Measurements from ENCODE around the gene SON.
"Not testable (repeated sequence)": the region's sequence is repeated elsewhere in the genome, so short reads cannot be mapped to it uniquely, and the experiment has no call there.

SON gene, protein sequence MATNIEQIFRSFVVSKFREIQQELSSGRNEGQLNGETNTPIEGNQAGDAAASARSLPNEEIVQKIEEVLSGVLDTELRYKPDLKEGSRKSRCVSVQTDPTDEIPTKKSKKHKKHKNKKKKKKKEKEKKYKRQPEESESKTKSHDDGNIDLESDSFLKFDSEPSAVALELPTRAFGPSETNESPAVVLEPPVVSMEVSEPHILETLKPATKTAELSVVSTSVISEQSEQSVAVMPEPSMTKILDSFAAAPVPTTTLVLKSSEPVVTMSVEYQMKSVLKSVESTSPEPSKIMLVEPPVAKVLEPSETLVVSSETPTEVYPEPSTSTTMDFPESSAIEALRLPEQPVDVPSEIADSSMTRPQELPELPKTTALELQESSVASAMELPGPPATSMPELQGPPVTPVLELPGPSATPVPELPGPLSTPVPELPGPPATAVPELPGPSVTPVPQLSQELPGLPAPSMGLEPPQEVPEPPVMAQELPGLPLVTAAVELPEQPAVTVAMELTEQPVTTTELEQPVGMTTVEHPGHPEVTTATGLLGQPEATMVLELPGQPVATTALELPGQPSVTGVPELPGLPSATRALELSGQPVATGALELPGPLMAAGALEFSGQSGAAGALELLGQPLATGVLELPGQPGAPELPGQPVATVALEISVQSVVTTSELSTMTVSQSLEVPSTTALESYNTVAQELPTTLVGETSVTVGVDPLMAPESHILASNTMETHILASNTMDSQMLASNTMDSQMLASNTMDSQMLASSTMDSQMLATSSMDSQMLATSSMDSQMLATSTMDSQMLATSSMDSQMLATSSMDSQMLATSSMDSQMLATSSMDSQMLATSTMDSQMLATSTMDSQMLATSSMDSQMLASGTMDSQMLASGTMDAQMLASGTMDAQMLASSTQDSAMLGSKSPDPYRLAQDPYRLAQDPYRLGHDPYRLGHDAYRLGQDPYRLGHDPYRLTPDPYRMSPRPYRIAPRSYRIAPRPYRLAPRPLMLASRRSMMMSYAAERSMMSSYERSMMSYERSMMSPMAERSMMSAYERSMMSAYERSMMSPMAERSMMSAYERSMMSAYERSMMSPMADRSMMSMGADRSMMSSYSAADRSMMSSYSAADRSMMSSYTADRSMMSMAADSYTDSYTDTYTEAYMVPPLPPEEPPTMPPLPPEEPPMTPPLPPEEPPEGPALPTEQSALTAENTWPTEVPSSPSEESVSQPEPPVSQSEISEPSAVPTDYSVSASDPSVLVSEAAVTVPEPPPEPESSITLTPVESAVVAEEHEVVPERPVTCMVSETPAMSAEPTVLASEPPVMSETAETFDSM (N-terminal part only)

DNA sequence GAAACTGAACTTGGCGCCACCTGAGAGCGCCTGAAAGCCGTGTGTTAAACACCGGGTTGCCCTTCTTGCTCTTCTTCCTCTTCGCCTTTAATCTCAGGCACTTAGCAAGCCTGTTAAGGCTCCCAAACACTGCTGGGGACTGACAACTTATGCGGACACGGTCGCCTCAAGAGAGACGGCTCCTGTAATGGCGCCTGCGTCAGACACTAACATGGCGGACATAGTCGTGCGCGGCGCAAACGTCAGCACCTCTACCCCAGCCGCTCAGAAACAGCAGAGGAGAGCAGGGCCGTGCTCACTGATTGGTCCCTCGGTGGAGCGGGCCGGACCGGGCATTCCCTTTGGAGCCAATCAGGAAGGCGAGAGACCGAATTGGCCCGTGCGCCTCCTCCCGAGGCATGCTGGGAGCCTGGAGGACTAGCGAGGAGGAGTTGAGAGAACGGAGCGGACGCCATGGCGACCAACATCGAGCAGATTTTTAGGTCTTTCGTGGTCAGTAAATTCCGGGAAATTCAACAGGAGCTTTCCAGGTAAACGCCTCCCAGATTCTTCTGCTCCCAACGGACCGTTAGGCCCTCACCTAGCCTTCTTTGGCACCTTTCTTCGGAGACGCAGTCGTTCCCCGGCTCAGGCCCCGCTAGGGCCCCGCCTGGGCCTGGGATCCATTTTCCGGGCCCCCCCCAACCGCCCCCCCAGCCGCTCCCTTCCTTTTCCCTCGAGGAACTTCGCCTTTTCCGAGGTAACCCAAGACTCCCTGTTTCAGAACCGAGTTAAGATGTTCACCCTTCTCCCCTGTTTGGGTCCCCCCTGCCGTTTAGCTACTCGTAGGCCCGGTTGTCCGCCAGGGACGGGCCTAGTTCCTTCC lies at the start of gene SON:
TSS of gene SON (plus strand) at position 399 of the 865 bp plus-strand sequence. CDS start at position 454, 55 bp downstream.
- DNase-seq (ENCODE audit: low read depth in 2 of 2): peak; percentile 91 to 95

DNA sequence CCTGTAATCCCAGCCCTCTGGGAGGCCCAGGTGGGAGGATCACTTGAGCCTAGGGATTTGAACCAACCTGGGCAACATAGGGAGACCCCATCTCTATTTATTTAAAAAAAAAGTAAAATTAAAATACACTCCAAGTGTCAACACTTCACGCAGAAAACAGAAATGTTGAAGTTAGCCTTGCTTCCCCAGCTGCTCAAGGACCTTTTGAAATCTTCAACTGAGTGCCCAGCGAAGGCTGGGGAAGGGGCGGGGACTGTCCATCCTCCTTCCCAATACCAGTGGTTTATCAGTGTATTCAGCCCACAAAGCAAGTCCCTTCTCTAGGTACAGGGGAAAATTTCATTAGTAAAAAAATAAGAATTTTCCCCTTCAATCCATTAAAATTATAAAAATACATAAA lies 49.1 kb upstream of the SON start:
- DNase-seq (ENCODE audit: low read depth in 2 of 2): no peak

DNA sequence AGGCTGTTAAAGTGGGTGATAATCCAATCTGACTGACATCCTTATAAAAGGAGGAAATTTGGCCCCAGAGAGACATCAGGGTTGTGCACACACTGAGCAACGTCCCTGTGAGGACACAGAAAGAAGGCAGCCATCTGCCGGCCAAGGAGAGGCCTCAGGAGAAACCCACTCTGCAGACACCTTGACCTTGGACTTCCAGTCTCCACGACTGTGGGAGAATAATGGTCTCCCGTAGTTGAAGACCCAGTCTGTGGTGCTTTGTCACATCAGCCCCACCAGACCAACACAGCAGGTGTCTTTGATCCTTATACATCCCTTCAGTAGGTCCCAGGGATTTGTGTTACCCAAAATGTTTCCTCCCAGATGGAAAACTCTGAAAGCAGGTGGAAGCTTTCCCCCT lies 47.1 kb upstream of the SON start:
- no peak for DNase-seq (ENCODE audit: low read depth in 2 of 2)

DNA sequence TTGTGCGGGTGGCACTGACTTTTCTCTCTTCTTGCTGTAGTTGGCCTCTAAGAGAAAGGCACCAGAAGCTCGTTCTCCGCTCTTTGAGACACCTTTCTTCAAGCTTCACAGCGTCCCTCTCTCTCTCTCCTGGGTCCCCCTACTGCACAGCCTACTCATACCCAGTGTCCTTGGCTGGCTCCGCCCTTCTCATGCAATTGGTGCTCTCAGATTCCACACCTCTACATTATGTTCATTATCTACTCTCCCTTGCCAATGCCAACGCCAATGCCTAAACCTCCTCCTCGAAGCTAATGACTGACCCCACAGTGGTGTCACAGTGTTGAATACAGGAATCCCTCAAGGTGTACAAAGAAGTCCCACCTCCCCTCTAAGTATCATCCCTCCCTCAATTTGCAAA lies 46.5 kb upstream of the SON start:
- no peak for DNase-seq (ENCODE audit: low read depth in 2 of 2)

DNA sequence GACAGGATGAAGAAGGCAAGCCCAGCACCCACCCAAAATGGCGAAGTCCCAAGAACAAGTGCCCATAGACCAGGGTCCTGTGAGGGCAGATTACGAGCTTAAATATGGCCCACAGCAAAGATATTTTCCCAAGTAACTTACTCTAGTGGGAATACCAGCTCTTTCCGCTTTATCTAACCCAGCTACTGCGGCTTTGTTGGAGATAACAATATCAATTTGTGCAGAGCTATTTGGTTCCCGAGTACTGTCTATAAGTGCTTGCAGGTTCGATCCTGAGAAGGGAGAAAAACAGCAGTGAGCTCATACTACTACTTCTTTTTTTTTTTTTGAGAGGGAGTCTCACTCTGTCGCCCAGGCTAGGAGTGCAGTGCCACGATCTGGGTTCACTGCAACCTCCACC lies 37.0 kb upstream of the SON start:
- no peak for DNase-seq (ENCODE audit: low read depth in 2 of 2)

DNA sequence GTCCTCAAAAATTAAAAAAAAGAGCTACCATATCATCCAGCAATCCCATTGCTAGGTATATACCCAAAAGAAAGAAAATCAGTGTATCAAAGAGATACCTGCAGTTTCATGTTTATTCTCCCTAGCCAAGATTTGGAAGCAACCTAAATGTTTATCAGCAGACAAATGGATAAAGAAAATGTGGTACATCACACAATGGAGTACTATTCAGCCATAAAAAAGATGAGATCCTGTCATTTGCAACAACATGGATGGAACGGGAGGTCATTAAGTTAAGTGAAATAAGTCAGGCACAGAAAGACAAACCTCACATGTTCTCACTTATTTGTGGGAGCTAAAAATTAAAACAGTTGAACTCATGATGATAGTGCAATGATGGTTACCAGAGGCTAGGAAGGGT lies 35.8 kb upstream of the SON start:
- not testable (repeated sequence) for DNase-seq (ENCODE audit: low read depth in 2 of 2)

DNA sequence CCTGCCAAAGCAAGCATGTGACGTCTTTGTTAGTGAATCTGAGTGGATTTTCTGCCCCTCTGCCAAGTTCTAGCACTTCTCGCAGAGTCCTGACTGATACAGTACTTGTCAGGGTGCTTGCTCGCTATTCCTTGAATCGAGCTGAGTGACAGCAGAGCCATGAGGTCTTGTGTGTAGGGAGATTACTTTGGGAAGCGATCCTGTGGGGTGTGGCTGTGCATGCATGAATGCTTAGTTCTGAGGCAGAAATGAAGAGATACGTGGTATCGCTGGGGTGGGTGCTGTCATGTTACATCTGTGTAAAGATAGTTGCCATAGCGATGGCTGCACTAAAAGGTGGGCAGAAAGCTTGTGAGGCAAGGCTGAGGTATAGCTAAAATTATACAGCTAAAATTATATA lies 32.0 kb upstream of the SON start:
- DNase-seq (ENCODE audit: low read depth in 2 of 2): no peak

DNA sequence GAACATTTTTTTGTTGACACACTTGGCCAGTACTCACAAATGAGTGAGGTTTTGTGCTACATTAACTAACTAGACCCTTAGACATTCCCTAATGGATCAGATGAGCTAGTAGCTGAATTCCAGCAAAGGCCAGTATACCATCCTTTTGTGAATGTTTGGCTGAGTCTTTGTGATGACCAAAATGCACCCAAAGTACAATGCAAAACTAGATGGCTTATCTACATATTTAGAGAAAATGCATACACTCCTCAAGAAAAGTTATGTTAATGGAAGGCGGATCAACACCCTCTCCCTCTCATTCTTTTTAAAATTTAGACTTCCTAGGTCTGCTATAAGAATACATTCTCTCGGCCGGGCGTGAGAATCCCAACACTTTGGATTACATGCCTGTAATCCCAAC lies 31.2 kb upstream of the SON start:
- DNase-seq (ENCODE audit: low read depth in 2 of 2): no peak

DNA sequence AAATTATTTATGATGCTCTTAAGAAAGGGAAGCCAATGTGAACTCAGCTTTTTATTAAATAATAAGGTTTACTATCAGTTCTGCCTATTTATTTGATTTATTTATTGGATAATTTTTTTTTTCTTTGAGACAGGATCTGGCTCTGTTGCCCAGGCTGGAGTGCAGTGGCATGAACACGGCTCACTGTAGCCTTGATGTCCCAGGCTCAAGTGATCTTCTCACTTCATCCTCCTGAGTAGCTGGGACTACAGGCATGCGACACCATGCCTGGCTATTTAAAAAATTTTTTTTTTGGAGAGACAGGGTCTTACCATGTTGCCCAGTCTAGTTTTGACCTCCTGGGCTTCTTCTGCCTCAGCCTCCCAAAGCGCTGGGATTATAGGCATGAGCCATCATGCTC lies 30.4 kb upstream of the SON start:
- no peak for DNase-seq (ENCODE audit: low read depth in 2 of 2)

DNA sequence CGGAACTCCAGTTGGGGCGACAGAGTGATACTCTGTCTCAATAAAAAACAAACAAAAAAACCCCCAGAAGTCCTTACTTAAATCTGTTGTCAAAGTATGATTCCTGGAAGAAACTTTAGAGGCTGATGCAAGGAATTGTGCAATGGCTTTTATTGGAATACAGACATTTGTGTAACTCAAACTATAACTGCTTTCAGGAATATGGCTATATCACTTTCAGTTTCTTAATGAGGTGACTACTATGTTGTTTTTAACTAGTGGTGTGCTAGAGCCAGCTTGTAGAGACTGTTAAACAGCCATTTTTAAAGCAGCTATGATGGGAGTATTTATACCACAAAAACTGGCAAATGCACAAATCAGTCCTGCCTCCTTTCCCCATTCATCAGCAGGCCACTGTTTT lies 28.6 kb upstream of the SON start:
- DNase-seq (ENCODE audit: low read depth in 2 of 2): no peak

DNA sequence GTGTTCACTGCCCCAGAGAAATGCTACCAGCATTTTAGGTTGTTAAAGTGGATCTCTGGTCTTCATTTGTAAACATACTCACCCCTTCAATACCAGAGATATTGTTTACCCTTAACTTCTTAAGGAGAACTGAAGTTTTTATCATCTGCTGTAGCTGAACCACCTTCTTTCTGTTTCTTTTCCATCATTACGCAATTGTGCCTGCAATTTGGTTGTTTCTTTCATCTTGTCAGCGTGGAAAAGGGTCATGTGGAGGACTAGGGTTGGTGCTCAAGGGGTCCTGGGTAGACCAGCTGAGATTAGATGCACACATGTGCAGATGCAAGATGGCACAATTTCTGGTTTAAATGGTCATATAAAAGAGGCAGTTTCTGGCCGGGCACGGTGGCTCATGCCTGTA lies 23.9 kb upstream of the SON start:
- DNase-seq (ENCODE audit: low read depth in 2 of 2): no peak

DNA sequence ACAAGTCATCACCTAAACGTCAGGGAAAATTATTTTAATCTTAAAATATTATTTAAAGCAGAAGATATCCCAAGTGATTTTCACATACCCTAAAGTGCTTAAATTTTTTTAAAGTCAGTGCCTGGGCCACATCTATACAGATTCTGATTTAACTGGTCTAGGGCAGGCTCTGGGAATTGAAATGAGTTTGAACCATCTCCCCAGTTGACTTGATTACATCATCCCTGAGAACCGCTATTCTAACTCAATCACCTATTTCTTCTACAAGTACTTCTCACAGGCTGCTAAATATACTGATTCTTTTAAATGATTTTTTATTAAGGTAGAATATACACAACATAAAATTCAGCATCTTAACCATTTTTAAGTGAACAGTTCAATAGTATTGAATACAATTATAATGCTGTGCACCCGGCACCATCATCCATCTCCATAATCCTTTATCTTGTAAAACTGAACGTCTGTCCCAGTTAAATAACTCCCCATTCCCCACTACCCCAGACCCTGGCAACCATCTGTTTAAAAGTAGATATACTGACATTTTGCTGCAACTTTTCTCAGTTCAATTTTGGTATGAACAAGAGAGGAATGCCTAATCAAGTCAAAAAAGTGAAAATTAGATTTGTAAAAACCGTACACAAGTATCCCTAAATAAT lies 20.4 kb upstream of the SON start:
- no peak for DNase-seq (ENCODE audit: low read depth in 2 of 2)

DNA sequence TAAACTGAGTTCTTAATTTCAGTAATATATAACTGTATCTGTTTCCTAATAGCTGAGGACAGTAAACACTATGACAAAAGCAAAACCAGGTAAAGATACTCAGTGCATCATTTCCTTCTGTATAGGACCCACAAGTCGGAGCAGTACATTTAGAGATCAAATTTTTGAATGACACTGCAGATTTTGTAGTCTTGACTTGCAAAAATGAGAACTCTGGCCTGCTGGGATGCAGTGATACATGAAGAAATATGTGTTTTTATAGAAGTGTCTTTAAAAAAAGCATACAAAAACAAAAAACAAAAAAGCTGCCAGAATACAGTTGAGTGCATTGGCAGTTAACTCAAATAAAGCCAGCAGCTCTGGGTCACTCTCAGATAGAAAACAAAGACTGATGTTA lies 19.9 kb upstream of the SON start:
- DNase-seq (ENCODE audit: low read depth in 2 of 2): no peak

DNA sequence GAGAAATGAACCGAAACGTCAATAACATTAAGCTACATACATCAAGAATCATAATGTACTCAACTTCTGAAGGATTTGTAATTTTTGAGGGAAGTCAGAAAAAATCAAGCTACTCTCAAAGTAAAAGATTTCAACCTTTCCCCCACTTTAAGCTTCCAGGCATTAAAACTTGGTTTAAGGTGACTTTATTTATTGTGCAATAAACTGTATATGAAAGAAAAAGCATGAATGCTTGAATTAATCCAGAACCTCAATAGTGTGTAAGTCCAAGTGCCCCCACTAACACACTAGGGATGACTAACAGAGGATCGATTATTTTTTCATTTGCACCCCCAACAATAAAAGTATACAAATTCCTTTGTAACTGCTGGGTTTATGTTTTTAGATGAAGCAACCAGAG lies 11.8 kb upstream of the SON start:
- no peak for DNase-seq (ENCODE audit: low read depth in 2 of 2)

DNA sequence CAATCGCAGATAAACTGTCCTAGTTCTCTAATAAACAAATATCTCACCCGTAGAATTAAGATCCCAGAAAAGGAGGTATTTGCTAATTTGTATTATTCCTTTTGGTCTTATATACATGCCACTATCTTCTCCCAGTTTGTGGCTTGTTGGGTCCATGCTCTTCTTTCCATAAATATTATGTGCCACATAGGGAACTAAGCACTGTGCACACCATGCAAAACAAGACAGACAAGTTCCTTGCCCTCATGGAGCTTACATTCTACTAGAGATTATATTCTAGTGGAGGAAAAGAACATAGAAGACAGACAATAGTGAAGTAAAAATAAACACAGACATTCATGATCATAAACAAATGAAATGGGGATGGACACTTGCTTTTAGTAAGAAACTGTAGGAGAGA lies 5.6 kb upstream of the SON start:
- no peak for DNase-seq (ENCODE audit: low read depth in 2 of 2)

DNA sequence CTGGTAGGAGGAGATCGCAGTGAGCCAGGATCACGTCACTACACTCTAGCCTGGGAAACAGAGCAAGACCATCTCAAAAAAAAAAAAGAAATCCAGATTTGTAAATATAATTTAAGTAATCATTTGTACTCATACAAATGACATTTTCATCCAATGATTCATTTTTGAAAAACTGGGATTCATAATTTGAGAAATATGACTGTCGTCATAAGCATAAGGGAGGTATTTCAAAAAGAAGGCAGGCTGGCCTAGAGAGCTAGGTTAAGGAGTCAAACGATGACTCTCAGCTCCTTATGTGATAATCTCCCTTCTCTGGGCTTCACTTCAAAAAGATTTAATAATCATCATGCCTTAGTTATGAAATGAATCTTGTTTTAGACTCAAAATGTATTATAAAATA lies 3.2 kb upstream of the SON start:
- DNase-seq (ENCODE audit: low read depth in 2 of 2): no peak

DNA sequence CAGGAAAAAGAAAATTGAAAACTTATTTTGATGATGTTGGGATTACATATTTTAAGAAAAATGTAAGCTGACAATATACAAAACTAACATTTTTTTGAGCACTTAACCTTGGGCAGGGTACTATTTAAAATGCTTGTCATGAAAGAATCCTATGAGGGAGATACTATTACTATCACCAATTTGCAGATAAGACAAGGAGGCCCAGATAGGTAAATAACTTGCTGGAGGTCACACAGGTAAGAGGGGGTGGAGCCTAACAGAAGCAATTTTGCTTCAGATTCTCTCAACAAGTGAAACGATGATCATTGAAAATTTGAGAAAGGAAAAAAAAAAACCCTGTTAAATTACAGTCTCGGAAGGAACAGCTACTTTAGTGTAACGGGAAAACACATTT lies 2.1 kb upstream of the SON start:
- DNase-seq (ENCODE audit: low read depth in 2 of 2): no peak

DNA sequence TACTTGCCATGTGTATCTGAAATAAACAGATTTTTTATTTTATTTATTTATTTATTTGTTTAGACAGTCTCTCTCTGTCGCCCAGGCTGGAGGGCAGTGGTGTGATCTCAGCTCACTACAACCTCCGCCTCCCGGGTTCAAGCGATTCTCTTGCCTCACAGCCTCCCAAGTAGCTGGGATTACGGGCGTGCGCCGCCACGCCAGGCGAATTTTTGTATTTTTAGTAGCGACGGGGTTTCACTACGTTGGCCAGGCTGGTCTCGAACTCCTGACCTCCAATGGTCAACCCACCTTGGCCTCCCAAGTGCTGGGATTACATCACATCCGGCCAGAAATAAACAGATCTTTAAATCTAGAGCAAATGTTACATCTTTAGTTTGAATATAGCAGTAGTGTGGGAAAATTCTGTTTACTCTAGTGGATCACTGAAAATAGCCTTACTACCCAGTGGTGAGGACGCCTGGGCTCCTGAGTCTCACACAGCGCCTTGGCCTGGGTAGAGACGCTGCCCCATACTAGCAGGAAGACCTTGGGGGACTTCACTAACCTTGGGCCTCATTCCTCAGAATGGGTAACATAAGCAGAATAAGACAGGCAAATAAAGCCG lies 1.6 kb upstream of the SON start:
- DNase-seq (ENCODE audit: low read depth in 2 of 2): peak in 1 of 2 donors; percentile 3

DNA sequence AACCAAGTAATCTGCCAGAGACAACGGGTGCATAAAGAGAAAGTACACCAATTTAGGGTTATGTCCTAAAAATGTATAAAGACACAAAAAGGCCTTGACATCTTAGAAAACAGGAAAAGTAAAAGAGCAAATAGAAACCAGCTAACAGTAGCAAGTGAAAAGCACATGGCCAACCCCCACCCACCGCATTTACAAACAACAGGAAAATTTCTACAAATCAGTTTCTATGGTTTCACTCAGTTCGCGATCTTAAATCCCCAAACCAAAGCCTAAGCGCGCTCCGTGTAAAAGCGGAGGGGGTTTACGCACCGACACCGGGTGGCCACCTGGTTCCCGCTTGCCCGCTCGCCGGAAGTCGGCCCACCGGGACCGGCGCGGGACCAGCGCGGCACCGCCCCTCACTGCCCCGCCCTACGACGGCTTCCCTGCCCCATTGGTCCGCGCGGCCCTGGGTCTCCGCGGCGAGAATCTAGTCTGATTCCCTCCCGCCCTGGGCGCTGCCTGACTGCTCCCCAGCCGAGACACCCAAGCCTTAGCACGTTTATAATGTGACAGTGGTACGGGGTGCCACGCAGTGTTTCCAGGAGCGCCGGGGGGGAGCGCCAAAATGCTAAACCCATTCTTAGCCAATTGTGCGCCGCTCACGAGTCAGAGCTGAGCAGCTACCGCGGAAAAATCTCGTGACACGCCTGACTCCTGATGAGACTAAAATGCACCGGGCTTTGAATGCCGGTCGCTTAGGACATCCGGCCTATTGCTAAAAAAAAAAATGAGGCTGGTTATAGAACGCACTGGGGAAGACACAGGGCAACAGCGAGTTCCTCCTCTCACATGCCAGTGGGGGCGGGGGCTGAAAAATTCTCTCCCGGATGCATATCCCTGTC lies 840 bp upstream of the SON start, which contains the start of gene GART:
TSS of gene GART (minus strand) at position 362 of the 884 bp plus-strand sequence. CDS start 2,802 bp downstream, outside the sequence.
- DNase-seq (ENCODE audit: low read depth in 2 of 2): peak; percentile 79 to 80

Measured in stimulated activated CD8-positive, alpha-beta memory T cell treated with anti-CD3 and anti-CD28 coated beads, Interleukin-2, amount 100 ng/mL, for 48 hours (primary cell).